ENCODE data around the gene ARFIP2. TPM values are rescaled to one million over a fixed set of nuclear protein-coding genes. Genes with fewer than 3 reads are reported as not detected.
A peak's percentile ranks its signal among the peaks of the same experiment; 100 is the strongest.

The ARFIP2 gene
- polyA plus RNA-seq, 2 donors = 29.3 to 42.5 TPM

DNA sequence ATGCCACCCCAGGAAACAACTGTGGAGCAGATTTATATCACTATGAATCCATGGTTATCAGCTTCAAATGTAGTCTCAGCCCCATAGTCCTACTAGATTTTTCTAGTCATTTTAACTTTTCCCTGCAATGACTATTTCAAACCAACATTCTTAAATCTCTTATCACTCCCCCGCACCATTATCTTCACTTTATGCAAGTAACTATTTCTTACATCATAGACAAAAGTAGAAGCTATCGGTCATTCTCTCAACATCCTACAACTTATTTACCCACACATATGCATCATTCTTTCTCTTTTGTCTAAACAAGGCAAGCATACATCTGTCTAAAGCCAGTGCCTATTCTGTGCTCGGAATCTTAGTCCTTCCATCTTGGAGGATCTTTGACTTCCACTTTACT, 4.5 kb upstream of the ARFIP2 start:
- no peak overlapping the region for H3K4me3 ChIP-seq (ENCODE audit: low read depth in 1 of 2, low read length in 2 of 2)
- H3K27me3 ChIP-seq (ENCODE audit: control insufficient read depth in 1 of 2, insufficient read depth in 2 of 2, low read length in 2 of 2) = no peaks in the 10 kb centered on the region
- no peaks in the 10 kb centered on the region for H3K9me3 ChIP-seq (ENCODE audit: control insufficient read depth in 2 of 2, insufficient read depth in 1 of 2, low read depth in 1 of 2, low read length in 1 of 2)
- WGBS, 2 donors = 92 to 97% methylated on average over 3 of the region's 3 CpGs
- peaks cover 4 to 5% of the 10 kb centered on the region in 2 donors for H3K4me1 ChIP-seq (ENCODE audit: control insufficient read depth in 2 of 2, insufficient read depth in 2 of 2, low read length in 1 of 2)
- peaks cover 0 to 2% of the 10 kb centered on the region in 2 donors for H3K36me3 ChIP-seq (ENCODE audit: control insufficient read depth in 2 of 2, insufficient read depth in 2 of 2, low read length in 1 of 2)
- no peak overlapping the region for H3K27ac ChIP-seq (ENCODE audit: low read depth in 2 of 2, low read length in 1 of 2)

DNA sequence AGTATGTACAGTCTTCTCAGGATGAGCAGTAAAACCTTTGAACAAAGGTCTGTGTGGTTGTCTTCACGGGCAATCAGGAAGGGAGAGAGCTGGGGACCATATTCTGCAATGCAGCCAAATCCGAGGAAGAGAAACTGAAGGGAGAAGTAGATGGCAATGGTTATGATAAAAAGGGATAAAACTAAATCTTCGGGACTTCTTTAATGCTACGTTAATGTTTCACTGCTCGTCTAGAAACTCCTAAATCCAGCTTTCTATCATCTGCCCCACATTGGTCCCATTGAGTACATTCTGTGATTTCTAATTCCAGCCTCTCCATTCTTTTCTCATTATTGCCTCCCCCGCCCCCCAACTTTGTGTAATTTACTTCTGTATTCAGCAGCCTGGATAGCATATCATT, 1.9 kb upstream of the ARFIP2 start:
- 87 to 88% methylated on average over 6 of the region's 6 CpGs for WGBS, 2 donors
- H3K4me1 ChIP-seq (ENCODE audit: control insufficient read depth in 2 of 2, insufficient read depth in 2 of 2, low read length in 1 of 2) = peaks cover 6 to 9% of the 10 kb centered on the region in 2 donors
- H3K27me3 ChIP-seq (ENCODE audit: control insufficient read depth in 1 of 2, insufficient read depth in 2 of 2, low read length in 2 of 2) = no peaks in the 10 kb centered on the region
- H3K4me3 ChIP-seq (ENCODE audit: low read depth in 1 of 2, low read length in 2 of 2) = no peak overlapping the region
- H3K27ac ChIP-seq (ENCODE audit: low read depth in 2 of 2, low read length in 1 of 2) = no peak overlapping the region
- no peaks in the 10 kb centered on the region for H3K9me3 ChIP-seq (ENCODE audit: control insufficient read depth in 2 of 2, insufficient read depth in 1 of 2, low read depth in 1 of 2, low read length in 1 of 2)
- H3K36me3 ChIP-seq (ENCODE audit: control insufficient read depth in 2 of 2, insufficient read depth in 2 of 2, low read length in 1 of 2) = peaks cover 4 to 14% of the 10 kb centered on the region in 2 donors

- Histone ChIP-seq H3K4me1 (ENCODE audit: control insufficient read depth in 2 of 2, insufficient read depth in 2 of 2, low read length in 1 of 2) (peaks cover 6 to 9% of the 10 kb centered on the region in 2 donors), H3K4me3 (ENCODE audit: low read depth in 1 of 2, low read length in 2 of 2) (peak overlapping the region in 1 of 2 donors; percentile 83), H3K27me3 (ENCODE audit: control insufficient read depth in 1 of 2, insufficient read depth in 2 of 2, low read length in 2 of 2) (no peaks in the 10 kb centered on the region), H3K9me3 (ENCODE audit: control insufficient read depth in 2 of 2, insufficient read depth in 1 of 2, low read depth in 1 of 2, low read length in 1 of 2) (no peaks in the 10 kb centered on the region), H3K36me3 (ENCODE audit: control insufficient read depth in 2 of 2, insufficient read depth in 2 of 2, low read length in 1 of 2) (peaks cover 6 to 19% of the 10 kb centered on the region in 2 donors), H3K27ac (ENCODE audit: low read depth in 2 of 2, low read length in 1 of 2) (peak overlapping the region in 1 of 2 donors; percentile 99)
- 75 to 81% methylated on average over 4 of the region's 4 CpGs for WGBS, 2 donors
These were observed 1.3 kb upstream of the ARFIP2 start for GRCh38 chr11:6482441-6482840.

DNA sequence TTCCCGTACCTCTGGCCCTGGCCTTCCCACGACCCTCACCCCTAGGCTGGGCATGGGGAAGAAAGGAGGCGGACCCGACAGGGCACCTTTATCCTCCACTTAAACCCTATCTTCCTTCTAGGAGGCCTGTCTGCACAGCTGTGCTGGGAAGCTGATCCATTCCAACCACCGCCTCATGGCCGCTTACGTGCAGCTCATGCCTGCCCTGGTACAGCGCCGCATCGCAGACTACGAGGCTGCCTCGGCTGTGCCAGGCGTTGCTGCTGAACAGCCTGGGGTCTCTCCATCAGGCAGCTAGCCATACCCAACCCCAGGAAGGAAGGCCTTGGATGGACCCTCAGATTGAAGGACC, 769 bp upstream of the ARFIP2 start:
- Histone ChIP-seq H3K27me3 (ENCODE audit: control insufficient read depth in 1 of 2, insufficient read depth in 2 of 2, low read length in 2 of 2) (no peaks in the 10 kb centered on the region), H3K4me3 (ENCODE audit: low read depth in 1 of 2, low read length in 2 of 2) (peak overlapping the region; percentile 81 to 83), H3K36me3 (ENCODE audit: control insufficient read depth in 2 of 2, insufficient read depth in 2 of 2, low read length in 1 of 2) (peaks cover 10 to 24% of the 10 kb centered on the region in 2 donors), H3K4me1 (ENCODE audit: control insufficient read depth in 2 of 2, insufficient read depth in 2 of 2, low read length in 1 of 2) (peaks cover 6 to 9% of the 10 kb centered on the region in 2 donors), H3K9me3 (ENCODE audit: control insufficient read depth in 2 of 2, insufficient read depth in 1 of 2, low read depth in 1 of 2, low read length in 1 of 2) (no peaks in the 10 kb centered on the region), H3K27ac (ENCODE audit: low read depth in 2 of 2, low read length in 1 of 2) (peak overlapping the region; percentile 96 to 99)
- WGBS, 2 donors = 4 to 6% methylated on average over 12 to 13 of the region's 13 CpGs

GRCh38 chr11:6480299-6480914, 724 bp downstream of the ARFIP2 start:
- Histone ChIP-seq H3K4me3 (ENCODE audit: low read depth in 1 of 2, low read length in 2 of 2) (peak overlapping the region; percentile 81 to 83), H3K27me3 (ENCODE audit: control insufficient read depth in 1 of 2, insufficient read depth in 2 of 2, low read length in 2 of 2) (no peaks in the 10 kb centered on the region), H3K27ac (ENCODE audit: low read depth in 2 of 2, low read length in 1 of 2) (peak overlapping the region; percentile 91 to 96), H3K4me1 (ENCODE audit: control insufficient read depth in 2 of 2, insufficient read depth in 2 of 2, low read length in 1 of 2) (peaks cover 6 to 9% of the 10 kb centered on the region in 2 donors), H3K36me3 (ENCODE audit: control insufficient read depth in 2 of 2, insufficient read depth in 2 of 2, low read length in 1 of 2) (peaks cover 10 to 24% of the 10 kb centered on the region in 2 donors), H3K9me3 (ENCODE audit: control insufficient read depth in 2 of 2, insufficient read depth in 1 of 2, low read depth in 1 of 2, low read length in 1 of 2) (no peaks in the 10 kb centered on the region)
- WGBS, 2 donors = 45 to 59% methylated on average over 9 of the region's 9 CpGs

GRCh38 chr11:6476571-6476970, 4.6 kb downstream of the ARFIP2 start:
- 91 to 92% methylated on average over 4 of the region's 4 CpGs for WGBS, 2 donors
- Histone ChIP-seq H3K27me3 (ENCODE audit: control insufficient read depth in 1 of 2, insufficient read depth in 2 of 2, low read length in 2 of 2) (no peaks in the 10 kb centered on the region), H3K4me1 (ENCODE audit: control insufficient read depth in 2 of 2, insufficient read depth in 2 of 2, low read length in 1 of 2) (peaks cover 2 to 11% of the 10 kb centered on the region in 2 donors), H3K4me3 (ENCODE audit: low read depth in 1 of 2, low read length in 2 of 2) (no peak overlapping the region), H3K36me3 (ENCODE audit: control insufficient read depth in 2 of 2, insufficient read depth in 2 of 2, low read length in 1 of 2) (peaks cover 10 to 22% of the 10 kb centered on the region in 2 donors), H3K27ac (ENCODE audit: low read depth in 2 of 2, low read length in 1 of 2) (no peak overlapping the region), H3K9me3 (ENCODE audit: control insufficient read depth in 2 of 2, insufficient read depth in 1 of 2, low read depth in 1 of 2, low read length in 1 of 2) (no peaks in the 10 kb centered on the region)

GRCh38 chr11:6475936-6476335, 5.2 kb downstream of the ARFIP2 start:
- WGBS, 2 donors = 44 to 61% methylated on average over 5 of the region's 5 CpGs
- Histone ChIP-seq H3K36me3 (ENCODE audit: control insufficient read depth in 2 of 2, insufficient read depth in 2 of 2, low read length in 1 of 2) (peaks cover 10 to 22% of the 10 kb centered on the region in 2 donors), H3K27me3 (ENCODE audit: control insufficient read depth in 1 of 2, insufficient read depth in 2 of 2, low read length in 2 of 2) (no peaks in the 10 kb centered on the region), H3K4me3 (ENCODE audit: low read depth in 1 of 2, low read length in 2 of 2) (no peak overlapping the region), H3K9me3 (ENCODE audit: control insufficient read depth in 2 of 2, insufficient read depth in 1 of 2, low read depth in 1 of 2, low read length in 1 of 2) (no peaks in the 10 kb centered on the region), H3K27ac (ENCODE audit: low read depth in 2 of 2, low read length in 1 of 2) (no peak overlapping the region), H3K4me1 (ENCODE audit: control insufficient read depth in 2 of 2, insufficient read depth in 2 of 2, low read length in 1 of 2) (peaks cover 2 to 11% of the 10 kb centered on the region in 2 donors)

GRCh38 chr11:6474806-6475500, 6.2 kb downstream of the ARFIP2 start:
- Histone ChIP-seq H3K4me3 (ENCODE audit: low read depth in 1 of 2, low read length in 2 of 2) (no peak overlapping the region), H3K27ac (ENCODE audit: low read depth in 2 of 2, low read length in 1 of 2) (peak overlapping the region; percentile 17 to 89), H3K9me3 (ENCODE audit: control insufficient read depth in 2 of 2, insufficient read depth in 1 of 2, low read depth in 1 of 2, low read length in 1 of 2) (no peaks in the 10 kb centered on the region), H3K27me3 (ENCODE audit: control insufficient read depth in 1 of 2, insufficient read depth in 2 of 2, low read length in 2 of 2) (no peaks in the 10 kb centered on the region), H3K4me1 (ENCODE audit: control insufficient read depth in 2 of 2, insufficient read depth in 2 of 2, low read length in 1 of 2) (peaks cover 0 to 5% of the 10 kb centered on the region in 2 donors), H3K36me3 (ENCODE audit: control insufficient read depth in 2 of 2, insufficient read depth in 2 of 2, low read length in 1 of 2) (peaks cover 10 to 22% of the 10 kb centered on the region in 2 donors)
- WGBS, 2 donors = 64 to 65% methylated on average over 3 of the region's 3 CpGs

GRCh38 chr11:6474413-6474792, 6.7 kb downstream of the ARFIP2 start:
- Histone ChIP-seq H3K27ac (ENCODE audit: low read depth in 2 of 2, low read length in 1 of 2) (peak overlapping the region; percentile 89 to 97), H3K27me3 (ENCODE audit: control insufficient read depth in 1 of 2, insufficient read depth in 2 of 2, low read length in 2 of 2) (no peaks in the 10 kb centered on the region), H3K9me3 (ENCODE audit: control insufficient read depth in 2 of 2, insufficient read depth in 1 of 2, low read depth in 1 of 2, low read length in 1 of 2) (no peaks in the 10 kb centered on the region), H3K4me1 (ENCODE audit: control insufficient read depth in 2 of 2, insufficient read depth in 2 of 2, low read length in 1 of 2) (peaks cover 0 to 5% of the 10 kb centered on the region in 2 donors), H3K4me3 (ENCODE audit: low read depth in 1 of 2, low read length in 2 of 2) (peak overlapping the region; percentile 43 to 69), H3K36me3 (ENCODE audit: control insufficient read depth in 2 of 2, insufficient read depth in 2 of 2, low read length in 1 of 2) (peaks cover 10 to 20% of the 10 kb centered on the region in 2 donors)
- WGBS, 2 donors = 25 to 27% methylated on average over 7 of the region's 7 CpGs
